ENCODE measurements around the gene SAMM50. TPM values are rescaled to one million over a fixed set of nuclear protein-coding genes. Genes with fewer than 3 reads are reported as not detected.

The SAMM50 gene
- total and polyA plus RNA-seq, 4 donors = 19.2 to 30.1 (median 26.0) TPM

DNA sequence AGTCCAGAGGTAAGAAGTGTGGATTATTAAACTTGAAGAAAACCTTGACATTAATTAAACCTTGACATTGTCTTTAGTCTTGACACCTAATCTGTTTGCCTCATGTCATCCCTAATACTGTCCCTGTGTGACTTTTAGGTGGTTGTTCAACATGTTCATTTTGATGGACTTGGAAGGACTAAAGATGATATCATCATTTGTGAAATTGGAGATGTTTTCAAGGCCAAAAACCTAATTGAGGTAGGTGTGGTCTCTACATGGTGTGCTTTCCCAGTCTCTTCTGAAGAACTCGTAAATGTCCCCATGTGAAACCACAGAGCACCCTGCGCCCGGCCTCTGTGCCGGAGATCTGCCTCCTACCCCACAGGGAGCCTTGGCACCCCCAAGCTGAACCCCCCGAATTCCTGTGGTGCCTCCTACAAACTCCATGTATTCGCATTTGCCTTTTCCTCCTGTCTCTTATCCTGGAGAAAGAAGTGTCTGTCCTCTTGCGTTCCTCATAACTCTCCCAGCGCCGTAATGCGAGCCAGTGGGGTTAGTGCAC is 9.1 kb downstream of the SAMM50 start (continued):
- TF ChIP-seq SP1 (IDR thresholded peaks at IDR 0.05) (no peak), YY1 (IDR thresholded peaks at IDR 0.05) (no peak), FOXA2 (IDR thresholded peaks at IDR 0.05) (no peak)
- TF ChIP-seq, protein P1, sequence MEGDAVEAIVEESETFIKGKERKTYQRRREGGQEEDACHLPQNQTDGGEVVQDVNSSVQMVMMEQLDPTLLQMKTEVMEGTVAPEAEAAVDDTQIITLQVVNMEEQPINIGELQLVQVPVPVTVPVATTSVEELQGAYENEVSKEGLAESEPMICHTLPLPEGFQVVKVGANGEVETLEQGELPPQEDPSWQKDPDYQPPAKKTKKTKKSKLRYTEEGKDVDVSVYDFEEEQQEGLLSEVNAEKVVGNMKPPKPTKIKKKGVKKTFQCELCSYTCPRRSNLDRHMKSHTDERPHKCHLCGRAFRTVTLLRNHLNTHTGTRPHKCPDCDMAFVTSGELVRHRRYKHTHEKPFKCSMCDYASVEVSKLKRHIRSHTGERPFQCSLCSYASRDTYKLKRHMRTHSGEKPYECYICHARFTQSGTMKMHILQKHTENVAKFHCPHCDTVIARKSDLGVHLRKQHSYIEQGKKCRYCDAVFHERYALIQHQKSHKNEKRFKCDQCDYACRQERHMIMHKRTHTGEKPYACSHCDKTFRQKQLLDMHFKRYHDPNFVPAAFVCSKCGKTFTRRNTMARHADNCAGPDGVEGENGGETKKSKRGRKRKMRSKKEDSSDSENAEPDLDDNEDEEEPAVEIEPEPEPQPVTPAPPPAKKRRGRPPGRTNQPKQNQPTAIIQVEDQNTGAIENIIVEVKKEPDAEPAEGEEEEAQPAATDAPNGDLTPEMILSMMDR (IDR thresholded peaks at IDR 0.05; ENCODE audit: low read depth, low read length, missing input control) = no peak

- Histone ChIP-seq H3K9ac (ENCODE audit: low read depth in 1 of 2, low read length in 2 of 2) (no peak overlapping the region), H3K4me3 (ENCODE audit: low read depth in 1 of 3, low read length in 3 of 3) (no peak overlapping the region), H3K9me3 (ENCODE audit: control insufficient read depth in 4 of 4, low read length in 3 of 4) (no peaks in the 10 kb centered on the region), H3K36me3 (ENCODE audit: control insufficient read depth in 4 of 4, insufficient read depth in 3 of 4, low read depth in 1 of 4, low read length in 3 of 4) (peaks cover 15 to 65% (median 39%) of the 10 kb centered on the region in 4 donors), H3K27ac (ENCODE audit: low read depth in 1 of 2, low read length in 2 of 2) (no peak overlapping the region), H3K27me3 (ENCODE audit: control insufficient read depth in 4 of 4, insufficient read depth in 4 of 4, low read length in 3 of 4) (no peaks in the 10 kb centered on the region), H3K4me1 (ENCODE audit: control insufficient read depth in 4 of 4, insufficient read depth in 4 of 4, low read length in 3 of 4) (peaks cover 0 to 3% (median 0%) of the 10 kb centered on the region in 4 donors)
- TF ChIP-seq SP1 (IDR thresholded peaks at IDR 0.05) (no peak), JUND (IDR thresholded peaks at IDR 0.05) (no peak), MAX (IDR thresholded peaks at IDR 0.05) (no peak), HNF4G (IDR thresholded peaks at IDR 0.05) (no peak), TAF1 (conservative IDR thresholded peaks at IDR 0.05) (no peak), RAD21 (IDR thresholded peaks at IDR 0.05) (no peak), ATF3 (IDR thresholded peaks at IDR 0.05) (no peak), FOXA1 (IDR thresholded peaks at IDR 0.05) (no peak), YY1 (IDR thresholded peaks at IDR 0.05) (no peak), RXRA (IDR thresholded peaks at IDR 0.05) (no peak), GABPA (IDR thresholded peaks at IDR 0.05 in 1 of 2, conservative IDR thresholded peaks at IDR 0.05 in 1 of 2) (no peak), EGR1 (IDR thresholded peaks at IDR 0.05; ENCODE audit: low read depth in 2 of 2) (no peak), NR2F2 (IDR thresholded peaks at IDR 0.05) (no peak)
- TF ChIP-seq, protein P2, sequence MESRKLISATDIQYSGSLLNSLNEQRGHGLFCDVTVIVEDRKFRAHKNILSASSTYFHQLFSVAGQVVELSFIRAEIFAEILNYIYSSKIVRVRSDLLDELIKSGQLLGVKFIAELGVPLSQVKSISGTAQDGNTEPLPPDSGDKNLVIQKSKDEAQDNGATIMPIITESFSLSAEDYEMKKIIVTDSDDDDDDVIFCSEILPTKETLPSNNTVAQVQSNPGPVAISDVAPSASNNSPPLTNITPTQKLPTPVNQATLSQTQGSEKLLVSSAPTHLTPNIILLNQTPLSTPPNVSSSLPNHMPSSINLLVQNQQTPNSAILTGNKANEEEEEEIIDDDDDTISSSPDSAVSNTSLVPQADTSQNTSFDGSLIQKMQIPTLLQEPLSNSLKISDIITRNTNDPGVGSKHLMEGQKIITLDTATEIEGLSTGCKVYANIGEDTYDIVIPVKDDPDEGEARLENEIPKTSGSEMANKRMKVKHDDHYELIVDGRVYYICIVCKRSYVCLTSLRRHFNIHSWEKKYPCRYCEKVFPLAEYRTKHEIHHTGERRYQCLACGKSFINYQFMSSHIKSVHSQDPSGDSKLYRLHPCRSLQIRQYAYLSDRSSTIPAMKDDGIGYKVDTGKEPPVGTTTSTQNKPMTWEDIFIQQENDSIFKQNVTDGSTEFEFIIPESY (IDR thresholded peaks at IDR 0.05) = no peak
- TF ChIP-seq, protein P1 (IDR thresholded peaks at IDR 0.05; ENCODE audit: low read depth, low read length, missing input control) = no peak
- DNase-seq (ENCODE audit: low spot score) = no peak
- 95% methylated on average over 7 of the region's 7 CpGs for WGBS
These were observed 11.8 kb downstream of the SAMM50 start for GRCh38 chr22:43967069-43967468.

All from liver (tissue), 9 donors.